Activated CD4-positive, alpha-beta T cell treated with anti-CD3 and anti-CD28 coated beads, Interleukin-2, amount 10 ng/mL, durations not matched to agents 24 days and 14 days (primary cell): ENCODE data around the gene KCNA2. TPM values are rescaled to one million over a fixed set of nuclear protein-coding genes. Genes with fewer than 3 reads are reported as not detected.

Experiments used
- DNase-seq: peaks from one replicate; pipeline ENCODE4 v3.0.0; 2022
- H3K27ac Mint-ChIP-seq: one replicate; pipeline ENCODE4 v1.8.0; 2022; ENCODE audit warnings: mild to moderate bottlenecking, mixed read lengths
- H3K27me3 Mint-ChIP-seq: one replicate; pipeline ENCODE4 v1.8.0; 2022; ENCODE audit warnings: mixed read lengths
- H3K36me3 Mint-ChIP-seq: one replicate; pipeline ENCODE4 v1.8.0; 2022; ENCODE audit warnings: low read depth, mild to moderate bottlenecking, mixed read lengths
- H3K4me1 Mint-ChIP-seq: one replicate; pipeline ENCODE4 v1.8.0; 2021; ENCODE audit warnings: mixed read lengths
- H3K4me3 Mint-ChIP-seq: one replicate; pipeline ENCODE4 v1.8.0; 2022; ENCODE audit warnings: mild to moderate bottlenecking, moderate library complexity, mixed read lengths
- H3K9me3 Mint-ChIP-seq: one replicate; pipeline ENCODE4 v1.8.0; 2021; ENCODE audit warnings: mixed read lengths
- intact Hi-C: fragments of 100-400 bp; cut with micrococcal nuclease; formaldehyde crosslinking; loops from one replicate; pipeline ENCODE4 v1.15.1; 2023
- total RNA-seq: library from RNA; stranded (reverse); gene quantifications from 2 replicates; pipeline ENCODE4 v1.2.3, GENCODE V29; 2022

KCNA2 gene
- total RNA-seq, 1 donor from 2014 or later, result 0.58 TPM

- H3K27ac Mint-ChIP-seq, result peak overlapping the region; percentile 79
- peak overlapping the region; percentile 86 for H3K4me3 Mint-ChIP-seq
- H3K9me3 Mint-ChIP-seq, result peaks cover 5% of the 10 kb centered on the region
- peaks cover 23% of the 10 kb centered on the region for H3K36me3 Mint-ChIP-seq
- H3K27me3 Mint-ChIP-seq, result peaks cover 4% of the 10 kb centered on the region
- H3K4me1 Mint-ChIP-seq, result peaks cover 46% of the 10 kb centered on the region
- peak; percentile 97 for DNase-seq
- intact Hi-C loops, result loop anchor here (1.0 kb wide), 2 partner anchors 147 to 164 kb away; no protein-coding TSS in a partner anchor
These were observed 13.5 kb upstream of the KCNA2 start for GRCh38 chr1:110619412-110620249.

GRCh38 chr1:110618668-110619067 lies 12.5 kb upstream of the KCNA2 start:
- H3K4me3 Mint-ChIP-seq, result no peak overlapping the region
- peaks cover 3% of the 10 kb centered on the region for H3K9me3 Mint-ChIP-seq
- H3K36me3 Mint-ChIP-seq, result peaks cover 17% of the 10 kb centered on the region
- intact Hi-C loops, result loop anchor here (1.0 kb wide), 2 partner anchors 148 to 165 kb away; no protein-coding TSS in a partner anchor
- peaks cover 4% of the 10 kb centered on the region for H3K27me3 Mint-ChIP-seq
- peaks cover 44% of the 10 kb centered on the region for H3K4me1 Mint-ChIP-seq
- DNase-seq, result peak; percentile 60
- no peak overlapping the region for H3K27ac Mint-ChIP-seq

- no peak for DNase-seq
- Mint-ChIP-seq H3K9me3 (no peaks in the 10 kb centered on the region), H3K27ac (no peak overlapping the region), H3K4me1 (peaks cover 45% of the 10 kb centered on the region), H3K4me3 (no peak overlapping the region), H3K36me3 (peaks cover 9% of the 10 kb centered on the region), H3K27me3 (peaks cover 4% of the 10 kb centered on the region)
- intact Hi-C loops, result no loop called here
These were observed 11.4 kb upstream of the KCNA2 start for GRCh38 chr1:110617589-110617988.

GRCh38 chr1:110617116-110617515 lies 11.0 kb upstream of the KCNA2 start:
- Mint-ChIP-seq H3K4me3 (no peak overlapping the region), H3K4me1 (peaks cover 46% of the 10 kb centered on the region), H3K36me3 (peaks cover 9% of the 10 kb centered on the region), H3K27ac (no peak overlapping the region), H3K27me3 (peaks cover 4% of the 10 kb centered on the region), H3K9me3 (no peaks in the 10 kb centered on the region)
- intact Hi-C loops, result no loop called here
- DNase-seq, result no peak

GRCh38 chr1:110616587-110616986 lies 10.4 kb upstream of the KCNA2 start:
- Mint-ChIP-seq H3K27me3 (peaks cover 4% of the 10 kb centered on the region), H3K4me1 (peaks cover 46% of the 10 kb centered on the region), H3K36me3 (peaks cover 9% of the 10 kb centered on the region), H3K4me3 (no peak overlapping the region), H3K9me3 (no peaks in the 10 kb centered on the region), H3K27ac (no peak overlapping the region)
- peak; percentile 57 for DNase-seq
- intact Hi-C loops, result no loop called here

GRCh38 chr1:110615548-110616130 lies 9.5 kb upstream of the KCNA2 start:
- Mint-ChIP-seq H3K4me1 (peaks cover 40% of the 10 kb centered on the region), H3K36me3 (peaks cover 5% of the 10 kb centered on the region)

GRCh38 chr1:110612060-110612745 lies 6.0 kb upstream of the KCNA2 start:
- peaks cover 4% of the 10 kb centered on the region for H3K36me3 Mint-ChIP-seq
- H3K27ac Mint-ChIP-seq, result no peak overlapping the region
- peaks cover 23% of the 10 kb centered on the region for H3K27me3 Mint-ChIP-seq
- no peak for DNase-seq
- intact Hi-C loops, result no loop called here
- H3K9me3 Mint-ChIP-seq, result no peaks in the 10 kb centered on the region
- H3K4me1 Mint-ChIP-seq, result peaks cover 28% of the 10 kb centered on the region
- H3K4me3 Mint-ChIP-seq, result no peak overlapping the region

More at GRCh38 chr1:110615548-110616130, 9.5 kb upstream of the KCNA2 start:
- Mint-ChIP-seq H3K27me3 (no peaks in the 10 kb centered on the region), H3K4me3 (no peak overlapping the region), H3K27ac (no peak overlapping the region), H3K9me3 (no peaks in the 10 kb centered on the region)
- intact Hi-C loops, result loop anchor here (1.0 to 2.0 kb wide), 3 partner anchors 59 to 413 kb away; no protein-coding TSS in a partner anchor
- peak; percentile 89 for DNase-seq

- peaks cover 33% of the 10 kb centered on the region for H3K27me3 Mint-ChIP-seq
- H3K27ac Mint-ChIP-seq, result no peak overlapping the region
- intact Hi-C loops, result no loop called here
- no peak overlapping the region for H3K4me3 Mint-ChIP-seq
- DNase-seq, result no peak
- H3K4me1 Mint-ChIP-seq, result peaks cover 32% of the 10 kb centered on the region
- no peaks in the 10 kb centered on the region for H3K9me3 Mint-ChIP-seq
- H3K36me3 Mint-ChIP-seq, result peaks cover 4% of the 10 kb centered on the region
These were observed 4.6 kb upstream of the KCNA2 start for GRCh38 chr1:110610696-110611286.

GRCh38 chr1:110610084-110610483 lies 3.9 kb upstream of the KCNA2 start:
- Mint-ChIP-seq H3K36me3 (peaks cover 4% of the 10 kb centered on the region), H3K27me3 (peaks cover 40% of the 10 kb centered on the region), H3K9me3 (no peaks in the 10 kb centered on the region), H3K27ac (peak overlapping the region; percentile 20), H3K4me1 (peaks cover 27% of the 10 kb centered on the region), H3K4me3 (no peak overlapping the region)
- DNase-seq, result peak; percentile 70
- intact Hi-C loops, result no loop called here

- peaks cover 27% of the 10 kb centered on the region for H3K4me1 Mint-ChIP-seq
- no peaks in the 10 kb centered on the region for H3K9me3 Mint-ChIP-seq
- H3K27ac Mint-ChIP-seq, result no peak overlapping the region
- peaks cover 4% of the 10 kb centered on the region for H3K36me3 Mint-ChIP-seq
- peak overlapping the region; percentile 19 for H3K4me3 Mint-ChIP-seq
- peaks cover 47% of the 10 kb centered on the region for H3K27me3 Mint-ChIP-seq
- no peak for DNase-seq
- intact Hi-C loops, result no loop called here
These were observed 2.1 kb upstream of the KCNA2 start for GRCh38 chr1:110608247-110608646.

GRCh38 chr1:110607536-110608230 lies 1.5 kb upstream of the KCNA2 start:
- no peak overlapping the region for H3K27ac Mint-ChIP-seq
- H3K9me3 Mint-ChIP-seq, result no peaks in the 10 kb centered on the region
- no peak for DNase-seq
- H3K4me1 Mint-ChIP-seq, result peaks cover 27% of the 10 kb centered on the region
- intact Hi-C loops, result no loop called here
- peaks cover 4% of the 10 kb centered on the region for H3K36me3 Mint-ChIP-seq
- H3K4me3 Mint-ChIP-seq, result peak overlapping the region; percentile 61
- H3K27me3 Mint-ChIP-seq, result peaks cover 47% of the 10 kb centered on the region

GRCh38 chr1:110606657-110607535 lies 738 bp upstream of the KCNA2 start:
- intact Hi-C loops, result no loop called here

More at GRCh38 chr1:110606657-110607535, 738 bp upstream of the KCNA2 start:
- Mint-ChIP-seq H3K36me3 (peaks cover 4% of the 10 kb centered on the region), H3K27ac (peak overlapping the region; percentile 37), H3K27me3 (peaks cover 47% of the 10 kb centered on the region), H3K9me3 (no peaks in the 10 kb centered on the region), H3K4me3 (peak overlapping the region; percentile 88), H3K4me1 (peaks cover 25% of the 10 kb centered on the region)
- DNase-seq, result peak; percentile 74
